Measurements from ENCODE around the gene BCL11A. TPM values are rescaled to one million over a fixed set of nuclear protein-coding genes. Genes with fewer than 3 reads are reported as not detected.

Gene BCL11A
- total RNA-seq (1 to 10 TPM in 6 of 7 donors, not detected in 1; 2.1 to 5.7 (median 3.6) TPM), polyA plus RNA-seq (1 to 10 TPM in 1 of 2 donors, under 1 TPM in 1; 0.81 to 2.5 TPM)
- long read RNA-seq, donor 1, result 0 reads
- long read RNA-seq, donor 2, full-length matches to known transcripts, result 5 of 5 reads
- long read RNA-seq, donor 2, partial matches to known transcripts, result 0 of 5 reads
- long read RNA-seq, donor 2, other reads (novel, unspliced or antisense), result 0 of 5 reads
- long read RNA-seq, donor 3, result 0 reads

DNA sequence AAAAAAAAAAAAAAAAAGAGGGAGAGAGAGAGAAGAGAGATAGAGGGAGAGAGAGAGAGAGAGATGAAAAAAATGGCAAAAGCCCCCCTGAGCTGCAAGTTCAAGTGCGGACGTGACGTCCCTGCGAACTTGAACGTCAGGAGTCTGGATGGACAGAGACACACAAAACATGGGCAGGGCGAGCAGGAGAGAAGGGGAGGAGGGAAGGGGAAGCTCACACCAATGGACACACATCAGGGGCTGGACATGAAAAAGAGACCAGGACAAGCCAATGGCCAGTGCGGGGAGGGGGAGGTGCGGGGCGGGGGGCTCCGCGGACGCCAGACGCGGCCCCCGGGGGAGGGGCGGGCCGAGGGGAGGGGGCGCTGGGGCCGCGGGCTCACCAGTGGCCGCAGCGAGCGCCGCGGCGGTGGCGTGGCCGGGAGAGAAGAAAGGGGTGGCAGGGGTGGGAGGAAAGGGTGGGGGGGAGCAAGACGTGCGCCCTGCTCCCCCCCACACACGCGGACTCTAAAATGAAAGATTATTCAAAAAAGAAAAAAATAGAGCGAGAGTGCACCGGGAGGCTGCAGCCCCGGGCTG is at the start of gene BCL11A:
Gene BCL11A (minus strand): TSS at position 160 of the 579 bp plus-strand sequence. CDS start 384 bp downstream, outside the sequence.
- TF ChIP-seq EP300 (IDR thresholded peaks at IDR 0.05) (no peak), POLR2A (IDR thresholded peaks at IDR 0.05) (no peak)
- TF ChIP-seq, protein P1, sequence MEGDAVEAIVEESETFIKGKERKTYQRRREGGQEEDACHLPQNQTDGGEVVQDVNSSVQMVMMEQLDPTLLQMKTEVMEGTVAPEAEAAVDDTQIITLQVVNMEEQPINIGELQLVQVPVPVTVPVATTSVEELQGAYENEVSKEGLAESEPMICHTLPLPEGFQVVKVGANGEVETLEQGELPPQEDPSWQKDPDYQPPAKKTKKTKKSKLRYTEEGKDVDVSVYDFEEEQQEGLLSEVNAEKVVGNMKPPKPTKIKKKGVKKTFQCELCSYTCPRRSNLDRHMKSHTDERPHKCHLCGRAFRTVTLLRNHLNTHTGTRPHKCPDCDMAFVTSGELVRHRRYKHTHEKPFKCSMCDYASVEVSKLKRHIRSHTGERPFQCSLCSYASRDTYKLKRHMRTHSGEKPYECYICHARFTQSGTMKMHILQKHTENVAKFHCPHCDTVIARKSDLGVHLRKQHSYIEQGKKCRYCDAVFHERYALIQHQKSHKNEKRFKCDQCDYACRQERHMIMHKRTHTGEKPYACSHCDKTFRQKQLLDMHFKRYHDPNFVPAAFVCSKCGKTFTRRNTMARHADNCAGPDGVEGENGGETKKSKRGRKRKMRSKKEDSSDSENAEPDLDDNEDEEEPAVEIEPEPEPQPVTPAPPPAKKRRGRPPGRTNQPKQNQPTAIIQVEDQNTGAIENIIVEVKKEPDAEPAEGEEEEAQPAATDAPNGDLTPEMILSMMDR (IDR thresholded peaks at IDR 0.05), result no peak
- WGBS, 3 donors, result 1 to 2% (median 1%) methylated on average over 34 to 35 of the region's 35 CpGs
- intact Hi-C loops (cut with DNase I), result no loop called here
- Histone ChIP-seq H3K4me1 (ENCODE audit: insufficient read depth) (peaks cover 4% of the 10 kb centered on the region), H3K27me3 (no peaks in the 10 kb centered on the region), H3K9me3 (peaks cover 0 to 3% of the 10 kb centered on the region in 2 donors), H3K4me3 (peak within 1 kb of the TSS; percentile 50), H3K27ac (no peak within 1 kb of the TSS), H3K36me3 (no peaks in the 10 kb centered on the region)
- peak in 3 of 5 donors; percentile 32 to 42 (median 33) for DNase-seq

DNA sequence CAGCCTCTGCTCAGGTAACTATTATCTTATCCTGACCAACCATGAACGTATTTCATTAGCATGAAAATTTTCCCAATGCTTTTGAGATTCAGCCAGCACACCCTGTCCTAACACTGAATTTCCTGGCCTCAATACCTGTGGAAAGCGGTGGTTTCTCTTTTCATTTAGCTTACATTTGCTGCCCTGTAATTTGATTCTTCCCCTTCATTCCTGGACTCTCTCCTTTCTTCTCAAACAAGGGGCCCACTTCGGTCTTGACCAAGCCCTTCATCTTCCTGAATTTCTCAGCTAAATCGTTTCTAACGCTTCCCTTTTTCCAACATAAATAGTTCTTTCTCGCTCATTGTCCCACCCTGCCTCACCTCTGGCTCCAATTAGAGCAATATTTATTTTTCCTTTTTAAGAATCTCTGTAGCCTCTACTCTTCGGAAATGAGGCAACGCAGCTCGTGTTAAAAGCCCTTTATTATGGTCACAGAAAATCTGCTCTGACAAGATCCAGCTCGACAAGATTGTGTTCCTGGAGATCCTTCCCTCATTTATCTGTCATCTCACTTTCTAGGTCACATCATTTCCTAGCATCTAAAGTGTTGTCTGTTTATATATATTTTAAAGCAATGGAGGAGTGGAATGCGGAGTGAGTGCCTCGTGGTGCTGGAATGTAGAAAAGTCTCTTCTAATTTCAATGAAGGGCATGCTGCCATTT is 49.5 kb upstream of the BCL11A start:
- no peaks in the 10 kb centered on the region for H3K4me1 ChIP-seq (ENCODE audit: insufficient read depth)
- H3K27me3 ChIP-seq, result no peaks in the 10 kb centered on the region
- no peak for TF ChIP-seq POLR2A (IDR thresholded peaks at IDR 0.05)
- no peak for TF ChIP-seq EP300 (IDR thresholded peaks at IDR 0.05)
- TF ChIP-seq, protein P1 (IDR thresholded peaks at IDR 0.05), result no peak
- intact Hi-C loops (cut with DNase I), result no loop called here
- H3K27ac ChIP-seq, result no peak overlapping the region
- no peak overlapping the region for H3K4me3 ChIP-seq
- H3K36me3 ChIP-seq, result no peaks in the 10 kb centered on the region
- WGBS, 3 donors, result 25 to 37% (median 25%) methylated on average over 12 of the region's 12 CpGs
- no peak for DNase-seq
- H3K9me3 ChIP-seq, result no peaks in the 10 kb centered on the region

DNA sequence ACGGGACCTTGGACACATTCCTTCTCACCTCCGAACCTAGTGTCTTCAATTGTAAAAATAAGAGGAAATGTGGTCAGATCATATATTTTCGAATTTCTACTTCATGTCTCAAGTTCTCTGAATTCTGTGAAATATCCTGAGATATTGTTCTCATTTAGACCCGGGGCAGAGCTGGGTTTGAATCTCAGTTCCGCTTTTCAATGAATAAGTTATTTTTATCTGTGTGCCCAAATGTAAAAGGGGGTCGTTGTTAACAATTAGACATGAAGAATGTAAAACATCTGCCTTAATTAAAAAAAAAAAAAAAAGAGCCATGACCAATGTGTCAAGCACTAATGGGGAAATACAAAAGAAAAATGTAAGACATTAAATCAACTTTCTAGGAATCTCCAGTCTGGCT is 48.9 kb upstream of the BCL11A start:
- TF ChIP-seq, protein P1 (IDR thresholded peaks at IDR 0.05), result no peak
- no peak for TF ChIP-seq POLR2A (IDR thresholded peaks at IDR 0.05)
- TF ChIP-seq EP300 (IDR thresholded peaks at IDR 0.05), result no peak
- WGBS, 3 donors, result 66 to 68% (median 67%) methylated on average over 6 of the region's 6 CpGs
- intact Hi-C loops (cut with DNase I), result no loop called here
- H3K36me3 ChIP-seq, result no peaks in the 10 kb centered on the region
- no peaks in the 10 kb centered on the region for H3K9me3 ChIP-seq
- no peaks in the 10 kb centered on the region for H3K4me1 ChIP-seq (ENCODE audit: insufficient read depth)
- no peak for DNase-seq
- no peak overlapping the region for H3K4me3 ChIP-seq
- H3K27ac ChIP-seq, result no peak overlapping the region
- no peaks in the 10 kb centered on the region for H3K27me3 ChIP-seq

DNA sequence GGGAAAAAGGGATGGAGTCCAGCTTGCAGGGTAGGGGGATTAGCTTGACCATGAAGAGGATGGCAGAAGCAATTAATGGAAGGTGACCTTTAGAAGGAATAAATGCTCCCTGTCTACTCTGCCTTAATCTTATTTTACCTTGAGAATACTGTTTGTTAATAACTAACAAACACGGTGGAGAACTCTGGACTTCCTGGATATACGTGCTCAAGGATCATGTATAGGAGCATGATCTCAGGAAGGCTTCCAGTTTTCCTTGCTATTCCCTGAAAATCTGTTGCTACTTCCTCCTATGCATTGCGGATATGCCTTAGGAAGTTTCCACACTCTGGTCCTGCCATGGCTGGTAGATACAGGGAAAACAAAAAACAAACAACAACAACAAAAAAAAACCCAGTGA is 44.8 kb upstream of the BCL11A start:
- TF ChIP-seq POLR2A (IDR thresholded peaks at IDR 0.05) (no peak), EP300 (IDR thresholded peaks at IDR 0.05) (no peak)
- TF ChIP-seq, protein P1 (IDR thresholded peaks at IDR 0.05), result no peak
- H3K4me1 ChIP-seq (ENCODE audit: insufficient read depth), result no peaks in the 10 kb centered on the region
- H3K27ac ChIP-seq, result no peak overlapping the region
- no peak for DNase-seq
- H3K4me3 ChIP-seq, result no peak overlapping the region
- H3K36me3 ChIP-seq, result no peaks in the 10 kb centered on the region
- H3K27me3 ChIP-seq, result no peaks in the 10 kb centered on the region
- intact Hi-C loops (cut with DNase I), result no loop called here
- 78 to 89% (median 82%) methylated on average over 3 of the region's 3 CpGs for WGBS, 3 donors
- no peaks in the 10 kb centered on the region for H3K9me3 ChIP-seq
